Stimulated activated CD8-positive, alpha-beta memory T cell treated with anti-CD3 and anti-CD28 coated beads, Interleukin-12 subunit alpha, Interleukin-12 subunit beta, amount 100 ng/mL, for 4 hours (primary cell): ENCODE measurements around the gene ORC3.
"Not testable (repeated sequence)": the region's sequence is repeated elsewhere in the genome, so short reads cannot be mapped to it uniquely, and the experiment has no call there.

ENCODE experiments used
- DNase-seq: peaks from one replicate; pipeline ENCODE4 v3.0.0-alpha.2; 2020; ENCODE audit warnings: low read depth

The ORC3 gene

DNA sequence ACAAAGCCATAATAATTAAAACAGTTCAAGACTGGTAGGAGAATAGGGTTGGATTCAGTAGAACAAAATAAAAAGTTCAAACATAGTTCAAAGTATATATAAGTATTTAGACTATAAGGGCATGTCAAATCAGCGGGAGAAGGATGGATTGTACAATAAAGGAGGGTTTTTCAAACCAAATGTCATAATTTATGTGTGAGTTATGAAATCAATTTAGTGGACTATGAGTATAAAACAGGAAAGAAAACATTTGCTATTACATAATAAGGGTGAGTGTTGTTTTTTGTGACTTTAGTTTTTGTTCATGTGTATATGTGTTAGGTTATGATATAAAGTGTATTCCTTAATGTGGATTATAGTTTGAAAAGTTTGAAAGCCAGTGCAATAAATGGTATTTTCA lies 10.6 kb downstream of the ORC3 start:
- no peak for DNase-seq

DNA sequence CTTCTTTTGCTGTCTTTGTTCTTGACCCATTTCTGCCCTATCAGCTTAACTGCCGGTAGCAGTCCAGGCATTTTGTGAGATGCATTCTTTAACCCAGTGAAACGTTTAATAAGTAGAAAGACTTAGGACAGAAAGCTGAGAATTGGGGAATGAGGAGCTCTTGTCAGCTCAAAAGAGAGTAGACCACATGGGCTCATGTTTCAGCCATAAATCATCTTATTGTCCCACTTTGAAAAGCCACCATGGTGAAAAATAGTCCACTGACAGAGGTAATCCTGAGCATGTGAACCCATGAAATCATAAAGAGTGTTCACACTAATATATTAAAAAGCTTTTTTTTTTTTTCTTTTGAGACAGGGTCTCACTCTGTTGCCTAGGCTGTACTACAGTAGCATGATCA lies 16.3 kb downstream of the ORC3 start:
- DNase-seq, result no peak

DNA sequence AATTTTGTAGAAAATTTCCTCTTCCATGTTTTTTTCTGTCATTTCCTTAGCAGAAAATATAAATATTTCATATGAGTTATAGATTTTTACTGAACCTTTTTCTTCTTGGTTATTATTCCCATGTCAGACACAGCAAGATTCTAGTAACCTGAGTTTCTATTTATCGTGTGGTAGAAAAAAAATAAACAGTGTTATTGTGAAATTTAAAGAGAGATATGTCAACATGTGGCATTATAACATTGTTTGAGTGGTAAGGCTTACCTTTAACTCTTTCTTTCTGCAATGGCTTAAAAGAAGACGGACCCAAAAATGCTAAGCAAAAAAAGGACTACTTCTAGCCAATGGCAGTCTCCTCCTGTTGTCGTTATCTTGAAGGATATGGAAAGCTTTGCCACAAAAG lies 18.9 kb downstream of the ORC3 start:
- DNase-seq, result no peak

DNA sequence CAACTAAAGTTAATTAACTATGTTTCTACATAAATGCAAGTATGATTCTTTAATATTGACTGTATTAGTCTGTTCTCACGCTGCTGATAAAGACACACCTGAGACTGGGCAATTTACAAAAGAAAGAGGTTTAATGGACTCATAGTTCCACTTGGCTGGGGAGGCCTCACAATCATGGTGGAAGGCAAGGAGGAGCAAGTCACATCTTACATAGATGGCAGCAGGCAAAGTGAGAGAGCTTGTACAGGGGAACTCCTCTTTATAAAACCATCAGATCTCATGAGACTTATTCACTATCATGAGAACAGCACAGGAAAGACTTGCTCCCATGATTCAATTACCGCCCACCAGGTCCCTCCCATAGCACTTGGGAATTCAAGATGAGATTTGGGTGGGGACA lies 23.1 kb downstream of the ORC3 start:
- DNase-seq, result not testable (repeated sequence)

DNA sequence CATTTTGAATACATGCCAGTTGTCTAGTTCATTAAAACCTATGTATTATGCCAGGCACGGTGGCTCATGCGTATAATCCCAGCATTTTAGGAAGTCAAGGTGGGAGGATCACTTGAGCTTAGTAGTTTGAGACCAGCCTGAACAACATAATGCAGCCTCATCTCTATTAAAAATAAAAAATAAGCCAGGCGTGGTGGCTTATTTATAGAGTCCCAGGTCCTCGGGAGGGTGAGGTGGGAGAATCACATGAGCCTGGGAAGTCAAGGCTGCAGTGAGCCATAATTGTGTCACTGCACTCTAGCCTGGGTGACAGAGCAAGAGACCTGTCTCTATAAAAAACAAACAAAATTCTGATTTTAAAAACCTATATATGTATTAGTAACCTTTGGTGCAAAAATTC lies 27.5 kb downstream of the ORC3 start:
- DNase-seq, result no peak

DNA sequence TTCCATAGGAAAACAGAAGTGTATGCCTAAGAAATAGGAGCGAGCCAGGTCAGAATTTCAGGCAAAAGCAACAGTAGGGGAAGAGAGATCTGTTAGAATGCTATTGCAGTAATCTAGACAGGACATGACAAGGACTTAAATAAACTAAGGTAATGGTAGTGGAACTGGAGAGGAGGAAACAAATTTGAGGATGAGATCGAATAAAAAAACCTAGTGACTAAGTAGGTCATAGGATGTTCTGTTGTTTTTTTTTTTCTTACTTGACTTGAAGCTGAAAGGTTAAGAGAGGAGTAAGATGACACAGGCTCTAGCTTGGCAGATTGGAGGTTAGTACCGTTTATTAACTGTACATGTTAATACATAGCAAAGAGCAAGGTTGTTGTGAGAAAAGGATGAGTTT lies 28.6 kb downstream of the ORC3 start:
- no peak for DNase-seq

DNA sequence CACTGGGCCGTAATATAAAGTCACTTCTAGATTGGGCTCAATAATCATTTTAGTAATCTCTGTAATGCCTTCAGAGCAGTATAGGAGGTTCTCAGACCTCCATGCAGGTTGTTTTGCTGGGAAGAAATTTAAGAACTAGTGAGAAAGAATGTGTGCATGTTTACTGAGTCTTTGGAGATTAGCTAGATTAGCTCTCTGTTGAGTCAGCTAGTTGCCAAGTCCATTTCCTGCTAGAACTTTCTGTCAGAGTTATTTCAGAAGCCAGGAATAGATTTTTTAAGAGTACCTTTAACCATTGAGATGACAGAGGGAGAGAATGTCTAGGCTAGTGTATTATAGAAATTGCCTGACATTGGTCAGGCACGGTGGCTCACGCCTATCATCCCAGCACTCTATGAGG lies 33.3 kb downstream of the ORC3 start:
- no peak for DNase-seq

DNA sequence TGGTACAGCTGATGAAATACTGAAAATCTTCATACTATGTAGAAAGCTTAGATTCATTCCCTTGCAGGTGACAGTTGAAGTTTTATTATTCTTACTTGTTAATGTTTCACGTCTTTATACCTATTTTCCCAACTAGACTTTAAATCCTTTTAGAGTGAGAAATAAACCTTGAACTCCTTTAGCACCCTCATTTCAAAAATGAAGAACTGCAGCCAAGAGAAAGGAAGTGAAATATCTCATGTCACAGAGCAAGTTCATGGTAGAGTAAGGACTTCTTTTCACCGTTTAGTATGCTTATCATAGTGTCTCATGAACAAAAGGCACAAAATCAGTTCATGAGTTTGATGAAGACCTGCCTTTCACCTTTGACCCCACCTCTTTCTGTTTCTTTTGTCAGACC lies 38.5 kb downstream of the ORC3 start:
- no peak for DNase-seq

DNA sequence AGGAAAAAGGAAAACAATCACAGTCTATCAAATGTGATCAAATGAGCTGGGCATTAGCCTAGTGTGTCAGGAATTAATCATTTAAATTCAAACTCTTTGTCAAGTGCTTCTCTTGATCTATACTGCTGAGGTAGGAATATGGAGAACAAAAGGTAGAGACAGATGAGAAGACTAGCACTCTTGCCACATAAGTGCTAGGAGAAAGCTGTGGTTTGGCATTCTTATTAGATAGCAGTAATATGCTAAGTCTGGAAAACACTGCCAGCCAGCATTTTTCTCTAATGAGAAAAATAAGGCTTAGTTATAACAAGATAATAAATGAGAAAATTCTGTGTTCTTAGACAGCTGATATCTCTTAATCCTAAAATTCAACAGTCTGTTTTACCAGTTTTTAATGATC lies 38.9 kb downstream of the ORC3 start:
- DNase-seq, result no peak

DNA sequence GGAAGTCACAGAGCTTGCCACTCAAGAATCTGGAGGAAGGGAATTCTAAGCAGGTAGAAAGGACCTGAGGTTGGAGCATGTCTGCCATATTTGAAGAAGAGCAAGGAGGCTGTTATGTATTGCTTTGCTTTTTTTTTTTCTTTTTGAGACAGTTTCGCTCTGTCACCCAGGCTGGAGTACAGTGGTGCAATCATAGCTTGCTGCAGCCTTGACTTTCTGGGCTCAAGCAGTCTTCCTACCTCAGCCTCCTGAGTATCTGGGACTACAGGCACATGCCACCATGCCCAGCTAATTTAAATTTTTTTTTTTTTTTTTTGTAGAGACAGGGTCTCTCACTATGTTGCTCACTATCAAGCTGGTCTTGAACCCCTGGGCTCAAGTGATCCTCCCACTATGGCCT lies 40.8 kb downstream of the ORC3 start:
- no peak for DNase-seq

DNA sequence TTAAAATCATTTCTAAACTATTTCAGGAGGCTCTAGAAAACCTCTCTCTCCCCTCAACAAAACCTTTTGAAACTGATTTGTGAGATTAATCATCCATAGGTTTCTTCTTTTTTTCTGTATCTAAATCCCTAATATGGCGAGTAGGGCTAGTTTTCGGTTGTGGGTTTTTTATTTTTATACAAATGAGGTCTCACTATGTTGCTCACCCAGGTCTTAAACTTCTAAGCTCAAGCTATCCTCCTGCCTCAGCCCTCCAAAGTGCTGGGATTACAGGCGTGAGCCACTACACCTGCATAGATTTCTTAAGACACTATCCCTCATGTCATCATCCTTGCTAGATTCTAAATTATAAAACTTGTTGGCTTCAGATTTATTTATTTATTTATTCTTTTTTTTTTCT lies 43.9 kb downstream of the ORC3 start:
- no peak for DNase-seq

DNA sequence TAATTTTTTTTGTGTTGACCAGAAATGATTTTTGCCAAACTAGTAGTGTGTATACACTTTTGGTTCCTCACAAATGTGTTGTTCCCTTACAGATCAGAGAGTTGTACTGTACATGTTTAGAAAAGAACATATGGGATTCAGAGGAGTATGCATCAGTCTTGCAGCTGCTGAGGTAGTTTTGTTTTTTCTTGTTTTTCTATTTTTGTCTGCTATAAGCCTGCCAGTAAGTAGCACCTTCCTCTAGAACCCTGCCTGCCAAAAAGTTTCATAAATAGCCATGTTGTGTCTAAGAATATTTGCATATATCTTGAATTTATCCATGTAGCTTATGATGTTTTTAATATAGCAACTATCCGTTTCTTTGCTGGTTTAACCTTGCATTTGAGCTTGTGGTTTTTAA lies 46.4 kb downstream of the ORC3 start:
- DNase-seq, result no peak

DNA sequence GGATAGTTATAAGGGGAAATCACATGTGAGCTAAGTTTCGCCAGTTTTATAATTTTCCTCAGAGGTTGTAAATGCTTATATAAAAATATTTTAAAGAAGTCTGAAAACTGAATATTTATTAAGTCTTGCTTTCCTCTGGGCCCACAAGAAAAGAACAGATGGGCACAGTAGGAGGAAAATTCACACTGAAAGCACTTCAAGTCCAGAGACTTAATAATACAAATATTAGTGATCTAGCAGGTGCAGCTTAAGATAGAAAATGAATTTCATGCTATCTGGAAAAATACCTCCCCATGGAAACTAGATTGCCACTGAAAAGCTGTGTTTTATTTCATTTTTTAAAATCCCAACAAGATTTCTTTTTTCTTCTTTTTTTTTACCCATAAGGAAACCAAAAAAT lies 47.2 kb downstream of the ORC3 start:
- DNase-seq, result no peak

DNA sequence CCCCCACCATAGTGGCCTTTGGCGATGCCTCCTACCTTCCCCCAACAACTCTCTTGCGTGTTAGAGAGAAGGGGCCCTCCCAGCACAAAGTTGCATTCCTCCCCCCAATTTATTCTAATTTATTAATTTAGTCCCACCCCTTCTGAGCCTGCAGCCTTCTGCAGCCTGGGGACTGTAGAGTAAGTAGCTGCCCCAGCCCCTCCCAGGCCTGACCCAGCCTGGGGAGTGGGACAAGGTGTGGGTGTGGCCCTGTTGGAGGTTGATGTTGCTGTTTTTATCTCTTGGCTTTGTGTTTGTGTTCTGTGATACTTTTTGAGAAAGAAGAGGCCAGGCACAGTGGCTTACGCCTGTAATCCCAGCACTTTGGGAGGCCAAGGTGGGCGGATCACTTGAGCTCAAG lies 49.4 kb downstream of the ORC3 start:
- DNase-seq, result no peak

DNA sequence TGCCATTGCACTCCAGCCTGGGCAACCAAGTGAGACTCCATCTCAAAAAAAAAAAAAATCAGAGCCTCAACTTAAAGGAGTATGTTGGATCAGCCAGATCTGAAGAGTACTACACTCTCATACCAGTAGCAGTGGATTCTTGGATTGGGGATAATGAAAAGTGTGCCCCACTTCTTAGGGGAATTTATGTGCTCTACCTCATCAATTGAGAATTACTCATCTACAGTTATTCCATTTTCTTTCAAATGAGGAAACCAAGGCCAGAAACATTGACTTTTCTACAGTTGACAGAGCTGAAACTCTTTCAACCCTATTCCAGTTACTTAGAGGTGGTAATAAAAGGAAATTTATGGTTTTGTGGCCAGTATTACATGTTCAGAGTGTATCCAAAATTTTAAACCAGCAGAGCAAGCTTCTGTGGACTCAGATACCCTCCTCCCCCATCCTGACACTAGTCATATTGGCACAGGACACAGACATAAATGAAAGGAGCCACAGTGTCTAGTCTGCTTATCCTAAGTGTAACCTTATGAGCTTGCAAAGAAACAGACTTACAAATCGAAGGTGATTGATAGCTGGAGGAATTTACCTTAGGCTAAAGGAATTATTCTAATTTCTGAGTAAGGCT lies 51.2 kb downstream of the ORC3 start:
- DNase-seq, result no peak

DNA sequence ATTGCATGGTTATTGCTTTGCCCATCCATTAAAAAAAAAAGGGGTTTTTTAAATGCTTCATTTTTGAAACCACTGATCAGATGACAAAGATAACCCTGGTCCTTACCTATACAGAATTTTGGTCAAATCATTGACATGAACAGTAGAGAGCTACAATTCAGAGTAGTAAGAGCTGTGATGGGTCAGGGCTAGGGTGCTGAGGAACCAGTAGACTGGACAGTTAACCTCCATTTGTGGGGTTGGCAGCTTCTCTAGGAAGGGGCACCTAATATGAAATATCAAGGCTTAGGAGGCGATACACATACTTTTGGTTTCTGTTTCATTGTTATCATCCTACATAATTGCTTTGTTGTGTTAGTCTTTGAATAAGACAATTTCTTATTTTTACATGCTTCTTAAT lies 55.1 kb downstream of the ORC3 start:
- DNase-seq, result no peak

DNA sequence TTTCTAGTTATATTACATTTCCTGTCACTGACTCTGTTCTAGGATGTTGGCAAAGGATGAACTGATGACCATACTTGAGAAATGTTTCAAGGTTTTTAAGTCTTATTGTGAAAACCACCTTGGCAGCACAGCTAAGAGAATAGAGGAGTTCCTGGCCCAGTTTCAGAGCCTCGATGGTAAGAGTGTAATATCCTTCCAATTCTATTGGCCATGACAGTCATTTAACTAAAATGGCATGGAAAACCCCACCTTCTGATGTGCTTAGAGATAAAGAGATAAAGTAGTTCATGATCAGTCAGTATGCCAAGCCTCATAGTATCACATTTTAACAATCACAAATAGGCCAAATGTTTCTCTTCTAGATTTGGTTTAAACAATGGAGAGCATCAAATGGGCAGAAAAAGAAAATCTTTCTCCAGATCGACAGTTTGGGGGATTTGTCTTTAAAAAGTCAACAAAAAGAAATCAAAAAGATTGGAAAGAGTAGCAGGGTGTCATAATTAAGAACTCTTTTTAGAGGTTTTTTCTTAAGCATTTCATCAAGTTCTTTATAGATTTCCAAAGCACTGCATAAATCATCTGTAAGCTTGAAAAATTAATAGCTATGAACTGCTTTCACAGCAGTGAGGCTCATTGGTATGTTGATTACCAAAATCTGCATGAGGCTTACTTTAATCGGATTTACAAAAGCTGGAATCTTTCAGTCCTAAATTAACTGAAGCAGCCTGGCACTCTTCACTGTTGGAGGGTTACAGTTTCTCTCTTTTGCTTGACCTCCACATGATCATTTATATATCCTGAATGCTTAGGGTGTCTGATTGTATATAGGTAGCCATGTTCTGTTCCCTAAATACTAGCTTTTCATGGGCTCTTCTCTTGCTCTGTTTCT lies 63.4 kb downstream of the ORC3 start:
- no peak for DNase-seq

DNA sequence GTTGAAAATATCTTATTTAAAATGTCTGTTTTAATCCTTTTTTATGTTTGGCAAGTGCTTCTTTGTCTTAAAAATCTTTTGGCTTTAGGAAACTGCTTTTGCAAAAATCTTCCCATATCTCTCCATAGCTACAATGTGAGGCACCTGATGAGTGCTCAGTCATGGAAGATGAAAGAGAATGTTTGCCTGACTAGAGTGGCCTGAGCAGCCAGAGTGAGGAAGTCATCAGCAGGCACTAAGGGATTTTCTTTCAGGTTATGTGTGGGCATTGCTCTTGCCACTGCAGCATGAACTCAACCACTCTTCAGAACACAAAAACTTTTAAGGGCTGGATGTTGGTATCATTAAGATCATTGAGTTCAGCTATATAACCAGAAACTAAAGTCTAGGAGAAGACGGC lies 64.2 kb downstream of the ORC3 start:
- no peak for DNase-seq

DNA sequence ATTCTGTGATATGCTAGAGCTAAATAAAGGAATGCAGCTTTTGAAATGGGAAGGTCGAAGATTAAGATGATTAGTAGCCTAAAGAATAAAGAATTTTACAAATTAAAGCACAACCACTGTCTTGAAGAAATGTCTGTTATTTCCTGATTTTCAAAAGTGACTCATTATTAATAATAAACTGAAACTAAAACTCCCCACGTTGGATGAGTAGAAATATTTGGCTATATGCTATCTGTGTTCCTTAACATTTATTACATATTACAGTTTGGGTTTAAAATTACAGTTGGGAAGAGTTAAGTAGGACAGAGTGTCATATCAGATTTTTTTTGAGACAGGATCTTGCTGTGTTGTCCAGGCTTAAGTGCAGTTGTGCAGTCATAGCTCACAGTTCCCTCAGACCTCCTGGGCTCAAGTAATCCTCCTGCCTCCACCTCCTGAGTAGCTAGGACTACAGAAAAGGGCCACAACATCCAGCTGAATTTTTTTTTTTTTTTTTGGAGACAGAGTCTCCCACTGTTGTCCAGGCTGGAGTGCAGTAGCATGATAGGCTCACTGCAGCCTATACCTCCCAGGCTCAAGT lies 65.0 kb downstream of the ORC3 start:
- DNase-seq, result no peak

DNA sequence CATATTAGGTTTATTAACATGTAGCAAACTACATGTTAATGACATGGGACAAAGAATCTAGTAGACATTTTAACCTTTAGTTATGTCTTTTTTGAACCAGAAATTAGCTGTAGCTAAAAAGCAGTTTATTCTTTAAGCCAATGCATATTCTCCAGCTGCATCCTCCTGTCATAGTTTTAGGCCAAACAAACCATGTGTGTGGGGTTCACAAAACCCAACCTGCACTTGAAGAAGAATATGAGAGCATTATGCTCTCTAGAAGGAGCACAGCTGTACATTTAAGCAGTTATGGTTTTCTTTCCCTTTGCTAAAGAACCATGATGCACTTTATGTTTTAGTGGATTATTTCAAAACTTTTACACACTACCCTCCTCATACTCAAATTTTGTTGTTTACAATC lies 65.9 kb downstream of the ORC3 start:
- DNase-seq, result no peak

DNA sequence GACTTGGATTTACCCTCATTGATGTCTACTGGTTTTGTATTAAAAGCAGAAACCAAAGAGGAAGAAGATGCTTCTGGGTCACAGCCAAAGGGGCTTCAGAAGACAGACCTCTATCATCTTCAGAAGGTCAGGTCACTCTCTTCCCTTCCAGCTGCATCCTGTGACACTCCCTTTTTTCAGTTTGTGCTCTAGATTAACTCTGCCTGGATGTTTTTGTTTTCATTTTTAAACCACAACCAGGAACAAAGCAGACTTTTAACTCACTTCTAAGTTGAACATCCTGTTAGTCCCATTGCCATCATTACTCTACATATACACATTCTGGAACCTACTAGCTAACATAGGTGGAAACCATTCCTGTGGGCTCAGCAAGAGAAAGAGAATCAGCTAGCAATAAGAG lies 66.9 kb downstream of the ORC3 start:
- no peak for DNase-seq

DNA sequence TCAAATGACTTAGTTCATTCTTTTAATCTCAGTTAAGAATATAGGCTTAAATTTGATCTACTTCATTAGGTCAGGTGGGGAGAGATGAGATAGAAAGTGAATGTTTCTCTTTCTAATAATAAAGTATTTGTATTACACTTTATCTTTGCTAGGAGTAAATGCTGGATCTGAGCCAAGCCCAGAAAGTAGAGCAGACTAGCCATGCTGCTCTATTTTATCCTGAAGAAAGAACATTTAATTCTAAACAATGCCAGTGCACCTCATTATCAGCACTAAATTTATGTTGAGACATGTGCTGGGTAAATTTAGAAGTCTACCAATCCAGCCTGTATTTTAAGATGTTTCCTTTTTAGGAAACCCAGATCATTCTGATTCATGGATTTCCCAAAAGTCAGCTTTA lies 68.6 kb downstream of the ORC3 start:
- no peak for DNase-seq

DNA sequence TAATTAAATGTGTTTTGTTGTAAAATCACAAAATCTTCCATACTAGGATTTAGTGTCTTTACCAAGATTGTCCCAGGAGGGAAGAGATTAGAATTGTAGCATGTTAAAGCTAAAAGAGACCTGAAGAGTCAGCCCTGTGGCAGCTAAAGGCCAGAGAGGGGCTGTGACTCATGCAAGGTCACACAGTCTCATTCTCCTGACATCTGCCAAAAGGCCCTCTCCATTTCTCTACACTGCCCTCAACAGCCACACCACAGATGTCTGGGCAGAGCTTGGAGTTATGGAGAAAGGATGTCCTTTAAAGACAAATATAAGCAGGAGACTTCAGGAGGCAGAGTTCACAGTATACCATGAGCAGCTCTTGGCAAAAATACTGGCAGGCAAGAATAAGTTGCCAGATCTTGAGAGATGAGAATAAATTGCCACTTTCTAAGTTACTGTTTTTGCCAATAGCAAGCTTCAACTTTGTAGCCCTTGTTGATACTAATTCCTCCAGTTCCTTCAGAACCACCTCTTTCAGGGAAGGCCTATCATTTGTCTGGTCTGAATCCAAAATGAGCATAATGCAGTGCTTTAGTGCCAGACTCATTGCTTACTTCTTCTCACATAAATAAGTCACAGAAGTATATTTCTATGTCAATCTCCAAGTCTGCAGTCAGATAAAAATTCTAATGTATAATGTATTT lies 70.4 kb downstream of the ORC3 start:
- DNase-seq, result no peak
